GM19328 (cell line): ENCODE measurements around the gene ARHGAP24.

Experiments
- ATAC-seq: cut with Tn5 transposase; IDR thresholded peaks from one replicate; pipeline ENCODE4 v1.9.1; 2021; ENCODE audit warnings: mild to moderate bottlenecking, moderate library complexity; ENCODE audit not compliant: unreplicated experiment

The ARHGAP24 gene

GRCh38 chr4:85684676-85685075, 209.7 kb downstream of the ARHGAP24 start:
- ATAC-seq: no peak

GRCh38 chr4:85686398-85686797, 211.4 kb downstream of the ARHGAP24 start:
- no peak for ATAC-seq

GRCh38 chr4:85688055-85688740, 213.2 kb downstream of the ARHGAP24 start:
- no peak for ATAC-seq

- no peak for ATAC-seq
Measured at GRCh38 chr4:85696661-85697060, 221.7 kb downstream of the ARHGAP24 start.

- ATAC-seq: no peak
Measured at GRCh38 chr4:85697854-85698253, 222.9 kb downstream of the ARHGAP24 start.

- ATAC-seq: no peak
Measured at GRCh38 chr4:85700362-85700761, 225.4 kb downstream of the ARHGAP24 start.

GRCh38 chr4:85701861-85702321, 226.9 kb downstream of the ARHGAP24 start:
- peak; percentile 100 for ATAC-seq

- no peak for ATAC-seq
Measured at GRCh38 chr4:85703096-85703495, 228.1 kb downstream of the ARHGAP24 start.

GRCh38 chr4:85707611-85708010, 232.7 kb downstream of the ARHGAP24 start:
- ATAC-seq: no peak

- ATAC-seq: no peak
Measured at GRCh38 chr4:85708468-85708867, 233.5 kb downstream of the ARHGAP24 start.

- no peak for ATAC-seq
Measured at GRCh38 chr4:85713005-85713404, 238.1 kb downstream of the ARHGAP24 start.

- ATAC-seq: no peak
Measured at GRCh38 chr4:85715991-85716737, 241.2 kb downstream of the ARHGAP24 start.

GRCh38 chr4:85717351-85717750, 242.4 kb downstream of the ARHGAP24 start:
- ATAC-seq: no peak

- ATAC-seq: no peak
Measured at GRCh38 chr4:85717847-85718246, 242.9 kb downstream of the ARHGAP24 start.

- ATAC-seq: no peak
Measured at GRCh38 chr4:85720735-85721134, 245.8 kb downstream of the ARHGAP24 start.

GRCh38 chr4:85722401-85722800, 247.5 kb downstream of the ARHGAP24 start:
- no peak for ATAC-seq

GRCh38 chr4:85722807-85723206, 247.9 kb downstream of the ARHGAP24 start:
- no peak for ATAC-seq

GRCh38 chr4:85724791-85725563, 250.0 kb downstream of the ARHGAP24 start:
- peak; percentile 35 for ATAC-seq

- ATAC-seq: peak; percentile 85
Measured at GRCh38 chr4:85725721-85726170, 250.8 kb downstream of the ARHGAP24 start.

- no peak for ATAC-seq
Measured at GRCh38 chr4:85726555-85726954, 251.6 kb downstream of the ARHGAP24 start.

- no peak for ATAC-seq
Measured at GRCh38 chr4:85728464-85728863, 253.5 kb downstream of the ARHGAP24 start.
